ENCODE results near the gene CYP24A1.

DNA sequence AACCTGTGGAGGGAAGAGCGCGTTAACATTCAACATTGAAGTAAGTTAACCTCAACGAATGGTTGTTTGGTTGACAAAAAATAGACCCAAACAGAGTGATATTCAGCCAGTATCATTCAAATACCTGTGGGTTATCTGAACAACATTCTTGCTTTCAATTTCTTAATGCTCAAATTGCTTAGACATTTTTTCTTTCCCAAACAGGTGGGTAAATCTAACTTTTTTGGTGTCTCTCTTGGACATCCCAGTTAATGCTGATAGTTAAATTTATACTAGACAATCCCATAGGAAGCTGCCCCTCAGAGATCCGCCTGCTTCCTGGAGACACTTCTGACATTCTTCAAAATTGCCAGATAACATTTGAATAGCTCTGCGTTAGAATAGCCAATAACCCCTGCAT is 20.0 kb upstream of the CYP24A1 start:
- TF ChIP-seq, protein P1, sequence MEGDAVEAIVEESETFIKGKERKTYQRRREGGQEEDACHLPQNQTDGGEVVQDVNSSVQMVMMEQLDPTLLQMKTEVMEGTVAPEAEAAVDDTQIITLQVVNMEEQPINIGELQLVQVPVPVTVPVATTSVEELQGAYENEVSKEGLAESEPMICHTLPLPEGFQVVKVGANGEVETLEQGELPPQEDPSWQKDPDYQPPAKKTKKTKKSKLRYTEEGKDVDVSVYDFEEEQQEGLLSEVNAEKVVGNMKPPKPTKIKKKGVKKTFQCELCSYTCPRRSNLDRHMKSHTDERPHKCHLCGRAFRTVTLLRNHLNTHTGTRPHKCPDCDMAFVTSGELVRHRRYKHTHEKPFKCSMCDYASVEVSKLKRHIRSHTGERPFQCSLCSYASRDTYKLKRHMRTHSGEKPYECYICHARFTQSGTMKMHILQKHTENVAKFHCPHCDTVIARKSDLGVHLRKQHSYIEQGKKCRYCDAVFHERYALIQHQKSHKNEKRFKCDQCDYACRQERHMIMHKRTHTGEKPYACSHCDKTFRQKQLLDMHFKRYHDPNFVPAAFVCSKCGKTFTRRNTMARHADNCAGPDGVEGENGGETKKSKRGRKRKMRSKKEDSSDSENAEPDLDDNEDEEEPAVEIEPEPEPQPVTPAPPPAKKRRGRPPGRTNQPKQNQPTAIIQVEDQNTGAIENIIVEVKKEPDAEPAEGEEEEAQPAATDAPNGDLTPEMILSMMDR (IDR thresholded peaks at IDR 0.05) = no peak
- TF ChIP-seq POLR2A (IDR thresholded peaks at IDR 0.05) = no peak
